Osteoblast (primary cell): ENCODE data around the gene INSYN2A. TPM values are rescaled to one million over a fixed set of nuclear protein-coding genes. Genes with fewer than 3 reads are reported as not detected.

Experiments
- DNase-seq: peaks from one replicate; pipeline ENCODE4 v3.0.0; 2011; ENCODE audit warnings: low spot score, mixed read lengths; ENCODE audit not compliant: insufficient read length; ENCODE audit errors: missing footprints
- H2AFZ ChIP-seq: 2 replicates; pipeline ENCODE4 v1.6.0; 2011; ENCODE audit warnings: mild to moderate bottlenecking, low read length
- H3K27ac ChIP-seq: 2 replicates; pipeline ENCODE4 v1.5.1; 2011; ENCODE audit warnings: mild to moderate bottlenecking, low read depth, low read length, moderate library complexity
- H3K27me3 ChIP-seq: 2 replicates; pipeline ENCODE4 v1.6.0; 2012; ENCODE audit warnings: mild to moderate bottlenecking, control low read depth, inconsistent platforms, low read length, moderate library complexity; ENCODE audit not compliant: insufficient read depth
- H3K36me3 ChIP-seq: 2 replicates; pipeline ENCODE4 v1.5.1; 2011; ENCODE audit warnings: mild to moderate bottlenecking, low read length, control low read depth, moderate library complexity; ENCODE audit not compliant: insufficient read depth
- H3K4me1 ChIP-seq: 2 replicates; pipeline ENCODE4 v1.5.1; 2011; ENCODE audit warnings: mild to moderate bottlenecking, low read length, control low read depth, moderate library complexity; ENCODE audit not compliant: insufficient read depth
- H3K4me2 ChIP-seq: 2 replicates; pipeline ENCODE4 v1.6.0; 2011; ENCODE audit warnings: mild to moderate bottlenecking, low read length; ENCODE audit not compliant: insufficient read depth
- H3K4me3 ChIP-seq: fragments of 200-600 bp; sonication (generic); 3 replicates; pipeline ENCODE4 v1.5.1; 2012; ENCODE audit warnings: mild to moderate bottlenecking, low read length, inconsistent platforms; ENCODE audit not compliant: insufficient read depth
- H3K79me2 ChIP-seq: 2 replicates; pipeline ENCODE4 v1.6.0; 2012; ENCODE audit warnings: mild to moderate bottlenecking, low read length, control low read depth, inconsistent platforms; ENCODE audit not compliant: insufficient read depth
- H3K9me3 ChIP-seq: 2 replicates; pipeline ENCODE4 v1.5.1; 2011; ENCODE audit warnings: low read depth, low read length, control low read depth
- H4K20me1 ChIP-seq: 2 replicates; pipeline ENCODE4 v1.6.0; 2012; ENCODE audit warnings: mild to moderate bottlenecking, low read length, control low read depth; ENCODE audit not compliant: insufficient read depth
- CTCF ChIP-seq: IDR thresholded peaks from 2 replicates; pipeline ENCODE4 v1.5.1; 2011; ENCODE audit warnings: mild to moderate bottlenecking, low read depth, low read length, moderate library complexity; ENCODE audit errors: extremely low read depth
- total RNA-seq: library from RNA; depleted of rRNA; stranded (reverse); fragments of >200 nt; gene quantifications from 2 replicates; pipeline ENCODE4 v1.2.3, GENCODE V29; 2012

Gene INSYN2A
- total RNA-seq, 1 donor, result 0.36 TPM

GRCh38 chr10:127216786-127217185 is 20.4 kb upstream of the INSYN2A start:
- no peak overlapping the region for H3K4me2 ChIP-seq
- no peak overlapping the region for H3K27ac ChIP-seq
- H3K36me3 ChIP-seq, result no peaks in the 10 kb centered on the region
- TF ChIP-seq CTCF, result no peak
- H3K79me2 ChIP-seq, result peaks cover 2% of the 10 kb centered on the region
- peaks cover 2% of the 10 kb centered on the region for H3K4me1 ChIP-seq
- DNase-seq, result no peak
- no peak overlapping the region for H2AFZ ChIP-seq
- H4K20me1 ChIP-seq, result peaks cover 8% of the 10 kb centered on the region
- H3K4me3 ChIP-seq, result no peak overlapping the region
- no peaks in the 10 kb centered on the region for H3K27me3 ChIP-seq
- H3K9me3 ChIP-seq, result no peaks in the 10 kb centered on the region

- no peak for TF ChIP-seq CTCF
- Histone ChIP-seq H3K4me2 (no peak overlapping the region), H3K36me3 (no peaks in the 10 kb centered on the region), H3K79me2 (peaks cover 2% of the 10 kb centered on the region), H3K27ac (no peak overlapping the region), H2AFZ (no peak overlapping the region), H3K4me3 (no peak overlapping the region), H3K9me3 (no peaks in the 10 kb centered on the region), H4K20me1 (peaks cover 8% of the 10 kb centered on the region), H3K4me1 (peaks cover 2% of the 10 kb centered on the region), H3K27me3 (no peaks in the 10 kb centered on the region)
- no peak for DNase-seq
Measured at GRCh38 chr10:127216274-127216673, 19.9 kb upstream of the INSYN2A start.

DNA sequence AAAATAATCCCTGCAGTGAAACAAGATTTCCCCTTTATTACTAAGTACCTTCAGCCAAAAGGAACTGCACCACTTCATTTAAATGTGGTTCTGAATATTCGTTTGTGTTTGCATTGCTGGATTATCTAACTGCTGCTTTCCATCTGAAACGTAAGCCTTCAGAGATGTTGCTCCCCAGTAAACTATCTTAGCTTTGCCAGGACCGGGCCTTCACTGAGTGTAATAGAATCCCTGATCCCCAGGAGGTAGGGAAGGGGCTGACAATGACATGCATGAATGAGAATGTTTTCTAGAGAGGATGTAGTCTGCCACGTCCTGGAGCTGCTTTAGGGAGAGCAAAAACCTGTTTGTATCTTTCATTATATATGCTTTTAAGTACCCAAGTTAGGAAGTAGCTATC is 19.5 kb upstream of the INSYN2A start:
- TF ChIP-seq CTCF, result no peak
- no peak overlapping the region for H3K4me2 ChIP-seq
- no peak overlapping the region for H3K27ac ChIP-seq
- H4K20me1 ChIP-seq, result peaks cover 10% of the 10 kb centered on the region
- H3K27me3 ChIP-seq, result no peaks in the 10 kb centered on the region
- H3K36me3 ChIP-seq, result no peaks in the 10 kb centered on the region
- no peak overlapping the region for H2AFZ ChIP-seq
- H3K4me3 ChIP-seq, result no peak overlapping the region
- peaks cover 2% of the 10 kb centered on the region for H3K4me1 ChIP-seq
- peaks cover 2% of the 10 kb centered on the region for H3K79me2 ChIP-seq
- no peaks in the 10 kb centered on the region for H3K9me3 ChIP-seq
- DNase-seq, result no peak

- Histone ChIP-seq H3K4me3 (no peak overlapping the region), H3K79me2 (no peaks in the 10 kb centered on the region), H3K27me3 (no peaks in the 10 kb centered on the region), H4K20me1 (peaks cover 7% of the 10 kb centered on the region), H3K36me3 (no peaks in the 10 kb centered on the region), H3K4me2 (no peak overlapping the region), H3K9me3 (no peaks in the 10 kb centered on the region), H3K27ac (no peak overlapping the region), H3K4me1 (no peaks in the 10 kb centered on the region), H2AFZ (no peak overlapping the region)
- DNase-seq, result no peak
- no peak for TF ChIP-seq CTCF
Measured at GRCh38 chr10:127210936-127211466, 14.6 kb upstream of the INSYN2A start.
